ENCODE results near the gene TRAF2.

The TRAF2 gene

DNA sequence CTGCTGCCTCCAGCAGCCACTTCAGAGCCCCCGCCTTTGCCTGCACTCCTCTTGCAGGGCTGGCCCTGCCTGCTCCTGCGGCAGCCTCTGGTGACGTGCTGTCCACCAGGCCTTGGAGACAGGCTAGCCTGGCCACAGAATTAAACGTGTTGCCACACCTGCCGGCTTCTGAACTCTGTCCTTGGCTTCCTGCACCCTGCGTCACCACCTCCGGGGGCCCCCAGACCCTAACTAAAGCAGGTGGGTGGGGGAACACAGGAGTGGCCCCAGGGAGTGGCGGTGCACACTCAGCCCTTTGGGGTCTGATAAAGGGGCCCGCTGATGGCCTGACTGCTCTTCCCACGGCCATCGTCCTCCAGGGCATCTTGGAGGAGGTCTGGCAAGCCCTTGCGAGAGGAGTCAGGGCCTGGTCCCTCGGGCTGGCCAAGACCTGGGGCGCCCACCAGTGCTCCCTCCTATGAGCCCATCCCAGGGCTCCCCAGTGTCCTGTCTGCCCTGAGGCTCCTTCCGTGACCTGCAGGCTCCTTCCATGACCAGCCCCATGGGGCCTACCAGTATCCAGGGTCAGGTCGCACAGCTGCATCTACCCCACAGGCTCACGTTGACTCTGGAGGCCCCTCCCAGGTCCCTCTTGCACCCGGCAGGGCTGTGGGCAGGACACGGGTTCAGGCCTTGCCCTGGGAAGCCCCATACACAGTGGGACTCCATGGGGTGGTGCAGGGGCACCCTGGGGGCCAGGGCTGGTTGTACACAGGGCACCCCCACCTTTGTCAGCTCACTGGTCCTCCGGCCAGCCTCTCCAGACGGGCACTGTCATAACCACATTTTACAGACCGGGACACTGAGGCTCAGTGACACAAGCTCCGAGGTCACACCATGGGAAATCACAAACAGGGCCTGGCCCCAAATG lies 35.2 kb upstream of the TRAF2 start:
- TF ChIP-seq, protein P1, sequence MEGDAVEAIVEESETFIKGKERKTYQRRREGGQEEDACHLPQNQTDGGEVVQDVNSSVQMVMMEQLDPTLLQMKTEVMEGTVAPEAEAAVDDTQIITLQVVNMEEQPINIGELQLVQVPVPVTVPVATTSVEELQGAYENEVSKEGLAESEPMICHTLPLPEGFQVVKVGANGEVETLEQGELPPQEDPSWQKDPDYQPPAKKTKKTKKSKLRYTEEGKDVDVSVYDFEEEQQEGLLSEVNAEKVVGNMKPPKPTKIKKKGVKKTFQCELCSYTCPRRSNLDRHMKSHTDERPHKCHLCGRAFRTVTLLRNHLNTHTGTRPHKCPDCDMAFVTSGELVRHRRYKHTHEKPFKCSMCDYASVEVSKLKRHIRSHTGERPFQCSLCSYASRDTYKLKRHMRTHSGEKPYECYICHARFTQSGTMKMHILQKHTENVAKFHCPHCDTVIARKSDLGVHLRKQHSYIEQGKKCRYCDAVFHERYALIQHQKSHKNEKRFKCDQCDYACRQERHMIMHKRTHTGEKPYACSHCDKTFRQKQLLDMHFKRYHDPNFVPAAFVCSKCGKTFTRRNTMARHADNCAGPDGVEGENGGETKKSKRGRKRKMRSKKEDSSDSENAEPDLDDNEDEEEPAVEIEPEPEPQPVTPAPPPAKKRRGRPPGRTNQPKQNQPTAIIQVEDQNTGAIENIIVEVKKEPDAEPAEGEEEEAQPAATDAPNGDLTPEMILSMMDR (conservative IDR thresholded peaks at IDR 0.05; ENCODE audit: low read depth, low read length) = no peak
- H3K27me3 ChIP-seq (ENCODE audit: insufficient read depth, low read depth) = no peaks in the 10 kb centered on the region
- H3K27ac ChIP-seq = no peak overlapping the region
- no peaks in the 10 kb centered on the region for H3K36me3 ChIP-seq (ENCODE audit: insufficient read depth)
- no peaks in the 10 kb centered on the region for H4K20me1 ChIP-seq (ENCODE audit: insufficient read depth)
- H3K4me3 ChIP-seq (IDR thresholded peaks at IDR 0.05; ENCODE audit: insufficient read depth, low read depth, low read length) = no peak overlapping the region
- H3K4me1 ChIP-seq (ENCODE audit: low read depth, poor library complexity, severe bottlenecking) = peaks cover 2% of the 10 kb centered on the region
- H3K9ac ChIP-seq = no peak overlapping the region
- no peak overlapping the region for H3K4me2 ChIP-seq
- no peak overlapping the region for H2AFZ ChIP-seq (ENCODE audit: low read depth)
- H3K79me2 ChIP-seq (ENCODE audit: insufficient read depth, low read depth) = no peaks in the 10 kb centered on the region

DNA sequence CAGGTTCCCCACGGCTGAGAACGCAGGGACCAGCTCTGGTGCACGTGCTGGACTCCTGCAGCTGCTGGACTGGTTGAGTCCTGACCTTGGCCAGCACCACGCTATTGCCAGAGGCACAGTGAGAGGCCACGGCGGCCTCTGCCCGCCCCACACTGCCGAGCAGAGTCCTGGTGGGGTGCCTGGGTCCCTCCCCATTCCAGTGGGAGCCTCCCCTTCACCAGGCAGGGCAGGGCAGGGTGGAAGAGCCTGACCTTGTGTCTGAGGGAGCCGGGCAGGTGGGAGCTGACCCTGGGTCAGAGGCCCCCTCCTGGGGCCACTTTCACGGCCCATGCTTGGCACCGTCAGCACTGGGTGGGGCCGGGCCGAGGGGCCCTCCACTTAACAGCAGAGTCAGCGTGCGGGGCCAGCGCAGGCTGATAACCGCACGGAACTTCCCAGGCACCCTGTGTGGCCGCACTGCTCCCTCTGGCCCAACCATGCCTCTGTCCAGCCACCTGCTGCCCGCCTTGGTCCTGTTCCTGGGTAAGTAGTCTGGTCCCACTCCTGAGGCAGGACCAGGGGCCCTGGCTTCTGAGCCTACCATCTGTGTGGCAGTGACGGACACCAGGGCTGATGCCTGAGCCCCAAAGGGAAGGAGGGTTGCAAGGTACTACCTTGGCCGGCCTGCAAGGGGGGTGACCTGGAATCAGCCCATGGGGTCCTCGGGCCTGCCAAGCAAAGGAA lies 34.2 kb upstream of the TRAF2 start, which contains the start of gene MAMDC4:
Gene MAMDC4, plus strand, starts transcription at position 406 of the 723 bp plus-strand sequence. Its CDS starts 71 bp downstream, at position 477.
- no peak within 1 kb of the TSS for H2AFZ ChIP-seq (ENCODE audit: low read depth)
- no peaks in the 10 kb centered on the region for H3K27me3 ChIP-seq (ENCODE audit: insufficient read depth, low read depth)
- H4K20me1 ChIP-seq (ENCODE audit: insufficient read depth) = no peaks in the 10 kb centered on the region
- H3K27ac ChIP-seq = no peak within 1 kb of the TSS
- H3K79me2 ChIP-seq (ENCODE audit: insufficient read depth, low read depth) = no peaks in the 10 kb centered on the region
- TF ChIP-seq, protein P1 (conservative IDR thresholded peaks at IDR 0.05; ENCODE audit: low read depth, low read length) = no peak
- peaks cover 2% of the 10 kb centered on the region for H3K4me1 ChIP-seq (ENCODE audit: low read depth, poor library complexity, severe bottlenecking)
- no peak within 1 kb of the TSS for H3K9ac ChIP-seq
- H3K36me3 ChIP-seq (ENCODE audit: insufficient read depth) = no peaks in the 10 kb centered on the region
- no peak within 1 kb of the TSS for H3K4me2 ChIP-seq
- H3K4me3 ChIP-seq (IDR thresholded peaks at IDR 0.05; ENCODE audit: insufficient read depth, low read depth, low read length) = no peak within 1 kb of the TSS

DNA sequence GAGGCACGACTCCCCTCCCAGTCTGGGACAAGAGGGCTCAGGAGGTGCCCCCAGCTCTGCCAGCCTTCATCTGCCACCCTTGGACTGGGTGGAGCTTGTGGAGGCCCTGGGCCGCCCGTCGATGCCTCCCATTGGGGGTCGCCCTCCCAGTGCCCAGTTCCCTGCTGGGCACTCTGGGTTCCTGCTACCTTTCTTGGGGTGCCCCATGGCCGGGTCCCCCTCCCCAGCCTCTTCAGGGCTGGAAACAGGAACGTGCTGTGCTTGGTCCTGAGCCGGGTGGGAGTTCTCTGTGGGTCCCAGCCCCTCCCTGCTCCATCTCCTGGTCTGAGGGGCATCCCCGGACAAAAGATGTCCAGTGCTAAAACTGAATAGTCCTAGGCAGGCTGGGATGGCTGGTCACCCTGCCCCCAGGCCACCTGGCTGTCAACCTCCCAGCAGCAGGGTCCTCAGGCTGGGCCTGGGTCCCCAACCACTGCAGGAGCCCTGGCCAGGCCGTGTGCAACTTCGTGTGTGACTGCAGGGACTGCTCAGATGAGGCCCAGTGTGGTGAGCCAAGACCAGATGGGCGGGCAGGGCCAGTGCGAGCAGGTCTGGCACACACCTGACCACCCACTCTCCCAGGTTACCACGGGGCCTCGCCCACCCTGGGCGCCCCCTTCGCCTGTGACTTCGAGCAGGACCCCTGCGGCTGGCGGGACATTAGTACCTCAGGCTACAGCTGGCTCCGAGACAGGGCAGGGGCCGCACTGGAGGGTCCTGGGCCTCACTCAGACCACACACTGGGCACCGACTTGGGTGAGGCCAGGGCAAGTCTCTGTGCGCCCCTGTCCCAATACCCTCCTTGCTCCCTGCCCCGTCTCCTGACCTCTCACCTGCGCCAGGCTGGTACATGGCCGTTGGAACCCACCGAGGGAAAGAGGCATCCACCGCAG lies 33.4 kb upstream of the TRAF2 start:
- Histone ChIP-seq H3K36me3 (ENCODE audit: insufficient read depth) (no peaks in the 10 kb centered on the region), H3K79me2 (ENCODE audit: insufficient read depth, low read depth) (no peaks in the 10 kb centered on the region), H4K20me1 (ENCODE audit: insufficient read depth) (no peaks in the 10 kb centered on the region), H3K27ac (no peak overlapping the region), H3K4me3 (IDR thresholded peaks at IDR 0.05; ENCODE audit: insufficient read depth, low read depth, low read length) (no peak overlapping the region), H2AFZ (ENCODE audit: low read depth) (no peak overlapping the region), H3K4me1 (ENCODE audit: low read depth, poor library complexity, severe bottlenecking) (peaks cover 2% of the 10 kb centered on the region), H3K4me2 (no peak overlapping the region), H3K9ac (no peak overlapping the region), H3K27me3 (ENCODE audit: insufficient read depth, low read depth) (no peaks in the 10 kb centered on the region)
- TF ChIP-seq, protein P1 (conservative IDR thresholded peaks at IDR 0.05; ENCODE audit: low read depth, low read length) = no peak

DNA sequence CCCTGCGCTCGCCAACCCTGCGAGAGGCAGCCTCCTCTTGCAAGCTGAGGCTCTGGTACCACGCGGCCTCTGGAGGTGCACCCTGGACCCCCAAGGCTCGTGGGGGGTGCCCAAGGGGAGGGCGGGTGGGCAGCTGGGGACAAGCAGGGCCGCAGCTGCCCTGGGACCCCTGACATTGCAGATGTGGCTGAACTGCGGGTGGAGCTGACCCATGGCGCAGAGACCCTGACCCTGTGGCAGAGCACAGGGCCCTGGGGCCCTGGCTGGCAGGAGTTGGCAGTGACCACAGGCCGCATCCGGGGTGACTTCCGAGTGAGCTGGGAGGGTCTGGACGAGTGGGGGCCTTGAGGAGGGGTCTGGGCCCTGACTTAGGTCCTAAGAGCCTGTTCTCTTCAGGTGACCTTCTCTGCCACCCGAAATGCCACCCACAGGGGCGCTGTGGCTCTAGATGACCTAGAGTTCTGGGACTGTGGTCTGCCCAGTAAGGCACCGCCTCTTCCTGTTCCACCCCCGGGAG lies 32.7 kb upstream of the TRAF2 start:
- H3K4me1 ChIP-seq (ENCODE audit: low read depth, poor library complexity, severe bottlenecking) = peaks cover 2% of the 10 kb centered on the region
- no peak overlapping the region for H3K4me2 ChIP-seq
- TF ChIP-seq, protein P1 (conservative IDR thresholded peaks at IDR 0.05; ENCODE audit: low read depth, low read length) = no peak
- H3K36me3 ChIP-seq (ENCODE audit: insufficient read depth) = no peaks in the 10 kb centered on the region
- no peak overlapping the region for H3K9ac ChIP-seq
- no peaks in the 10 kb centered on the region for H3K27me3 ChIP-seq (ENCODE audit: insufficient read depth, low read depth)
- H3K4me3 ChIP-seq (IDR thresholded peaks at IDR 0.05; ENCODE audit: insufficient read depth, low read depth, low read length) = no peak overlapping the region
- H4K20me1 ChIP-seq (ENCODE audit: insufficient read depth) = no peaks in the 10 kb centered on the region
- H3K79me2 ChIP-seq (ENCODE audit: insufficient read depth, low read depth) = no peaks in the 10 kb centered on the region
- H3K27ac ChIP-seq = no peak overlapping the region
- no peak overlapping the region for H2AFZ ChIP-seq (ENCODE audit: low read depth)
